ENCODE data around the gene TOM1.

Gene TOM1

GRCh38 chr22:35324762-35325161 lies 25.1 kb downstream of the TOM1 start:
- H3K9me3 ChIP-seq (replicated peaks in 1 of 11), result peaks cover 0 to 1% (median 0%) of the 10 kb centered on the region in 11 experiments; a peak in 1 of 22 replicates
- peaks cover 66 to 100% (median 88%) of the 10 kb centered on the region in 11 experiments for H3K36me3 ChIP-seq
- H3K4me2 ChIP-seq, result peak overlapping the region in 5 of 11 experiments; percentile 9 to 46 (median 26); a peak in 6 of 22 replicates
- H3K27ac ChIP-seq, result no peak overlapping the region
- no peak overlapping the region for H3K9ac ChIP-seq
- H3K27me3 ChIP-seq, result no peaks in the 10 kb centered on the region
- peaks cover 0 to 52% (median 0%) of the 10 kb centered on the region in 11 experiments; a peak in 8 of 22 replicates for H4K20me1 ChIP-seq
- no peak for TF ChIP-seq Cebpa-rat (IDR thresholded peaks at IDR 0.05)
- H3K4me3 ChIP-seq, result no peak overlapping the region
- H3K4me1 ChIP-seq, result peaks cover 15 to 34% (median 29%) of the 10 kb centered on the region in 10 experiments

GRCh38 chr22:35325209-35325608 lies 25.5 kb downstream of the TOM1 start:
- no peak overlapping the region for H3K27ac ChIP-seq
- H3K36me3 ChIP-seq, result peaks cover 62 to 98% (median 84%) of the 10 kb centered on the region in 11 experiments
- TF ChIP-seq Cebpa-rat (IDR thresholded peaks at IDR 0.05), result no peak
- H3K4me2 ChIP-seq, result peak overlapping the region in 2 of 11 experiments; percentile 9 to 26; a peak in 1 of 22 replicates
- H3K9me3 ChIP-seq (replicated peaks in 1 of 11), result peaks cover 0 to 3% (median 0%) of the 10 kb centered on the region in 11 experiments; a peak in 1 of 22 replicates
- no peak overlapping the region for H3K9ac ChIP-seq
- no peak overlapping the region for H3K4me3 ChIP-seq
- no peaks in the 10 kb centered on the region for H3K27me3 ChIP-seq
- H3K4me1 ChIP-seq, result peaks cover 20 to 38% (median 33%) of the 10 kb centered on the region in 10 experiments
- peaks cover 0 to 48% (median 0%) of the 10 kb centered on the region in 11 experiments; a peak in 8 of 22 replicates for H4K20me1 ChIP-seq

GRCh38 chr22:35326854-35327562 lies 27.3 kb downstream of the TOM1 start:
- H3K9ac ChIP-seq, result no peak overlapping the region
- H3K27ac ChIP-seq, result peak overlapping the region in 1 of 11 experiments; percentile 94; a peak in 1 of 22 replicates
- peaks cover 0 to 30% (median 0%) of the 10 kb centered on the region in 11 experiments; a peak in 7 of 22 replicates for H4K20me1 ChIP-seq
- no peaks in the 10 kb centered on the region for H3K27me3 ChIP-seq
- peaks cover 33 to 56% (median 50%) of the 10 kb centered on the region in 10 experiments for H3K4me1 ChIP-seq
- H3K9me3 ChIP-seq (replicated peaks in 1 of 11), result peaks cover 0 to 3% (median 0%) of the 10 kb centered on the region in 11 experiments; a peak in 1 of 22 replicates
- no peak for TF ChIP-seq Cebpa-rat (IDR thresholded peaks at IDR 0.05)
- no peak overlapping the region for H3K4me3 ChIP-seq
- peaks cover 55 to 95% (median 80%) of the 10 kb centered on the region in 11 experiments for H3K36me3 ChIP-seq
- H3K4me2 ChIP-seq, result peak overlapping the region in 2 of 11 experiments; percentile 88; a peak in 4 of 22 replicates

GRCh38 chr22:35327690-35328471 lies 28.2 kb downstream of the TOM1 start:
- Histone ChIP-seq H3K27ac (peak overlapping the region in 9 of 11 experiments; percentile 9 to 94 (median 49); a peak in 12 of 22 replicates), H4K20me1 (peaks cover 0 to 21% (median 0%) of the 10 kb centered on the region in 11 experiments; a peak in 7 of 22 replicates), H3K27me3 (no peaks in the 10 kb centered on the region), H3K9ac (peak overlapping the region in 6 of 11 experiments; percentile 25 to 76 (median 40); a peak in 4 of 22 replicates), H3K9me3 (replicated peaks in 1 of 11) (peaks cover 0 to 3% (median 0%) of the 10 kb centered on the region in 11 experiments; a peak in 1 of 22 replicates), H3K4me1 (peaks cover 42 to 65% (median 59%) of the 10 kb centered on the region in 10 experiments), H3K4me3 (no peak overlapping the region), H3K36me3 (peaks cover 51 to 95% (median 79%) of the 10 kb centered on the region in 11 experiments), H3K4me2 (peak overlapping the region in 5 of 11 experiments; percentile 81 to 88 (median 88); a peak in 9 of 22 replicates)
- no peak for TF ChIP-seq Cebpa-rat (IDR thresholded peaks at IDR 0.05)

- Histone ChIP-seq H4K20me1 (peaks cover 0 to 17% (median 0%) of the 10 kb centered on the region in 11 experiments; a peak in 4 of 22 replicates), H3K4me2 (peak overlapping the region in 5 of 11 experiments; percentile 81 to 88 (median 88); a peak in 11 of 22 replicates), H3K4me1 (peaks cover 48 to 71% (median 65%) of the 10 kb centered on the region in 10 experiments), H3K9me3 (replicated peaks in 1 of 11) (peaks cover 0 to 3% (median 0%) of the 10 kb centered on the region in 11 experiments; a peak in 1 of 22 replicates), H3K27me3 (no peaks in the 10 kb centered on the region), H3K36me3 (peaks cover 48 to 95% (median 79%) of the 10 kb centered on the region in 11 experiments), H3K9ac (peak overlapping the region in 6 of 11 experiments; percentile 25 to 76 (median 40); a peak in 6 of 22 replicates), H3K4me3 (no peak overlapping the region), H3K27ac (peak overlapping the region in 8 of 11 experiments; percentile 9 to 94 (median 64); a peak in 14 of 22 replicates)
- TF ChIP-seq Cebpa-rat (IDR thresholded peaks at IDR 0.05), result no peak
Measured at GRCh38 chr22:35328472-35328885, 28.8 kb downstream of the TOM1 start.

GRCh38 chr22:35329114-35329847 lies 29.6 kb downstream of the TOM1 start:
- TF ChIP-seq Cebpa-rat (IDR thresholded peaks at IDR 0.05), result no peak
- Histone ChIP-seq H3K4me2 (peak overlapping the region; percentile 76 to 89 (median 83); a peak in 21 of 22 replicates), H3K27me3 (no peaks in the 10 kb centered on the region), H3K9ac (peak overlapping the region in 4 of 11 experiments; percentile 25 to 76 (median 36); a peak in 3 of 22 replicates), H3K4me3 (0 out of 20 replicates have a peak overlapping the region, but pooled peaks of 1 of the 10 experiments have one; percentile 21), H3K4me1 (peaks cover 55 to 79% (median 70%) of the 10 kb centered on the region in 10 experiments), H4K20me1 (peaks cover 0 to 17% (median 0%) of the 10 kb centered on the region in 11 experiments; a peak in 4 of 22 replicates), H3K27ac (peak overlapping the region; percentile 48 to 94 (median 84); a peak in 19 of 22 replicates), H3K36me3 (peaks cover 40 to 95% (median 75%) of the 10 kb centered on the region in 11 experiments), H3K9me3 (replicated peaks in 1 of 11) (peaks cover 0 to 3% (median 0%) of the 10 kb centered on the region in 11 experiments; a peak in 1 of 22 replicates)

- Histone ChIP-seq H3K27ac (peak overlapping the region; percentile 80 to 94 (median 87)), H3K4me2 (peak overlapping the region; percentile 76 to 89 (median 83))
Measured at GRCh38 chr22:35330258-35330861, 30.7 kb downstream of the TOM1 start.

More at GRCh38 chr22:35330258-35330861, 30.7 kb downstream of the TOM1 start:
- Histone ChIP-seq H4K20me1 (peaks cover 0 to 23% (median 0%) of the 10 kb centered on the region in 11 experiments; a peak in 5 of 22 replicates), H3K4me3 (peak overlapping the region in 5 of 10 experiments; percentile 2 to 41 (median 28); a peak in 6 of 20 replicates), H3K27me3 (no peaks in the 10 kb centered on the region), H3K9me3 (replicated peaks in 1 of 11) (peaks cover 0 to 3% (median 0%) of the 10 kb centered on the region in 11 experiments; a peak in 1 of 22 replicates), H3K4me1 (peaks cover 58 to 90% (median 72%) of the 10 kb centered on the region in 10 experiments), H3K9ac (peak overlapping the region; percentile 61 to 78 (median 73); a peak in 21 of 22 replicates), H3K36me3 (peaks cover 34 to 95% (median 64%) of the 10 kb centered on the region in 11 experiments)
- TF ChIP-seq Cebpa-rat (IDR thresholded peaks at IDR 0.05), result peak in 8 of 11 experiments; percentile 25 to 66 (median 52); a peak in 10 of 22 replicates

All from BLaER1 treated with 17β-estradiol and CSF1 and Interleukin-3, amounts not matched to agents 10 nM and 100 nM (cell line).